ENCODE results near the gene CDH20. TPM values are rescaled to one million over a fixed set of nuclear protein-coding genes. Genes with fewer than 3 reads are reported as not detected.

The CDH20 gene
- total RNA-seq, 2 experiments from 2014 or later: not detected

- Mint-ChIP-seq H3K4me1 (ENCODE audit: low read depth) (peaks cover 2% of the 10 kb centered on the region), H3K36me3 (ENCODE audit: low read depth) (no peaks in the 10 kb centered on the region), H3K27me3 (peaks cover 5% of the 10 kb centered on the region), H3K27ac (no peak overlapping the region), H3K4me3 (no peak overlapping the region), H3K9me3 (no peaks in the 10 kb centered on the region)
- CTCF ChIA-PET: no interaction called here
- ATAC-seq: no peak
- POLR2A ChIA-PET: no interaction called here
- DNase-seq: no peak
- no peak for TF ChIP-seq CTCF (IDR thresholded peaks at IDR 0.05)
- intact Hi-C loops (cut with micrococcal nuclease): no loop called here
Measured at GRCh38 chr18:61549416-61549815, 216.2 kb downstream of the CDH20 start.

- H3K27ac Mint-ChIP-seq: no peak overlapping the region
- DNase-seq: no peak
- intact Hi-C loops (cut with micrococcal nuclease): no loop called here
- POLR2A ChIA-PET: no interaction called here
- no peak for ATAC-seq
- TF ChIP-seq CTCF (IDR thresholded peaks at IDR 0.05): no peak
- H3K4me3 Mint-ChIP-seq: no peak overlapping the region
- no peaks in the 10 kb centered on the region for H3K36me3 Mint-ChIP-seq (ENCODE audit: low read depth)
- peaks cover 2% of the 10 kb centered on the region for H3K27me3 Mint-ChIP-seq
- CTCF ChIA-PET: interaction anchor here (1.1 kb wide), 1 partner anchor 55 kb away, joined by 4 read pairs; no protein-coding TSS in a partner anchor
- peaks cover 2% of the 10 kb centered on the region for H3K4me1 Mint-ChIP-seq (ENCODE audit: low read depth)
- H3K9me3 Mint-ChIP-seq: no peaks in the 10 kb centered on the region
Measured at GRCh38 chr18:61549889-61550288, 216.7 kb downstream of the CDH20 start.

- no peak overlapping the region for H3K27ac Mint-ChIP-seq
- peaks cover 2% of the 10 kb centered on the region for H3K27me3 Mint-ChIP-seq
- H3K36me3 Mint-ChIP-seq (ENCODE audit: low read depth): no peaks in the 10 kb centered on the region
- peaks cover 4% of the 10 kb centered on the region for H3K4me1 Mint-ChIP-seq (ENCODE audit: low read depth)
- ChIA-PET POLR2A (no interaction called here), CTCF (interaction anchor here (0.8 to 1.3 kb wide), 3 partner anchors 38 to 351 kb away, joined by 3 to 4 read pairs (median 3); no protein-coding TSS in a partner anchor)
- intact Hi-C loops (cut with micrococcal nuclease): no loop called here
- no peak for ATAC-seq
- TF ChIP-seq CTCF (IDR thresholded peaks at IDR 0.05): peak; percentile 62
- H3K4me3 Mint-ChIP-seq: no peak overlapping the region
- DNase-seq: peak; percentile 8
- H3K9me3 Mint-ChIP-seq: no peaks in the 10 kb centered on the region
Measured at GRCh38 chr18:61551586-61551985, 218.4 kb downstream of the CDH20 start.

GRCh38 chr18:61553045-61553659 is 219.9 kb downstream of the CDH20 start:
- no peak for ATAC-seq
- TF ChIP-seq CTCF (IDR thresholded peaks at IDR 0.05): no peak
- H3K4me1 Mint-ChIP-seq (ENCODE audit: low read depth): peaks cover 4% of the 10 kb centered on the region
- no peak for DNase-seq
- H3K27me3 Mint-ChIP-seq: peaks cover 2% of the 10 kb centered on the region
- no peak overlapping the region for H3K27ac Mint-ChIP-seq
- POLR2A ChIA-PET: interaction anchor here (0.6 to 0.7 kb wide), 2 partner anchors 17 to 82 kb away, joined by 3 read pairs; no protein-coding TSS in a partner anchor
- H3K4me3 Mint-ChIP-seq: no peak overlapping the region
- no peaks in the 10 kb centered on the region for H3K36me3 Mint-ChIP-seq (ENCODE audit: low read depth)
- CTCF ChIA-PET: interaction anchor here (1.1 to 1.3 kb wide), 2 partner anchors 36 to 47 kb away, joined by 3 to 4 read pairs; no protein-coding TSS in a partner anchor
- no peaks in the 10 kb centered on the region for H3K9me3 Mint-ChIP-seq
- intact Hi-C loops (cut with micrococcal nuclease): no loop called here

- no peak for TF ChIP-seq CTCF (IDR thresholded peaks at IDR 0.05)
- POLR2A ChIA-PET: no interaction called here
- intact Hi-C loops (cut with micrococcal nuclease): no loop called here
- peak overlapping the region; percentile 65 for H3K4me3 Mint-ChIP-seq
- H3K27me3 Mint-ChIP-seq: peaks cover 2% of the 10 kb centered on the region
- DNase-seq (peak; percentile 56), ATAC-seq (peak; percentile 80)
- H3K36me3 Mint-ChIP-seq (ENCODE audit: low read depth): no peaks in the 10 kb centered on the region
- peak overlapping the region; percentile 60 for H3K27ac Mint-ChIP-seq
- H3K9me3 Mint-ChIP-seq: no peaks in the 10 kb centered on the region
- H3K4me1 Mint-ChIP-seq (ENCODE audit: low read depth): peaks cover 4% of the 10 kb centered on the region
- CTCF ChIA-PET: no interaction called here
Measured at GRCh38 chr18:61554117-61554776, 221.0 kb downstream of the CDH20 start.

Measured in activated CD8-positive, alpha-beta T cell treated with anti-CD3 and anti-CD28 coated beads for 36 hours (primary cell).